ENCODE measurements around the gene TASL. TPM values are rescaled to one million over a fixed set of nuclear protein-coding genes. Genes with fewer than 3 reads are reported as not detected.

Gene TASL
- total and polyA plus RNA-seq, 9 of the 15 experiments (the other 6 are each of a cell fraction or from before 2014, with no cell fraction given) = 0.07 to 0.09 TPM; not detected in 7

- DNase-seq (ENCODE audit: extremely low read depth in 1 of 4, low spot score in 3 of 4) = peak in 3 of 4 experiments; percentile 17 to 21 (median 18)
- in situ Hi-C loops (cut with MboI) = loop anchor here (5.0 kb wide), 1 partner anchor 147 kb away; no protein-coding TSS in a partner anchor
- BruUV-seq (replicated peaks) = no TSS peak
- ATAC-seq = no peak
- H3K27me3 ChIP-seq (ENCODE audit: control insufficient read depth in 2 of 2, insufficient read depth in 2 of 2, low read length in 2 of 2) = no peaks in the 10 kb centered on the region
- 13% methylated on average over 1 of the region's 1 CpG for whole genome bisulfite sequencing (ENCODE audit: insufficient coverage, low coverage, missing lambda C conversion rate)
- H3K9me1 ChIP-seq (ENCODE audit: control insufficient read depth, insufficient read depth, low read length) = no peaks in the 10 kb centered on the region
- no peak overlapping the region for H3K9ac ChIP-seq (ENCODE audit: insufficient read depth in 1 of 2, low read depth in 2 of 2, low read length in 2 of 2)
- no peak overlapping the region for H3K4me3 ChIP-seq
- intact Hi-C loops (cut with micrococcal nuclease) = loop anchor here (1.0 to 2.0 kb wide), 2 partner anchors 48 to 143 kb away; no protein-coding TSS in a partner anchor
- FAIRE-seq = peak; percentile 51
- no peak overlapping the region for H3K4me2 ChIP-seq (ENCODE audit: insufficient read depth, low read length)
- H3K36me3 ChIP-seq (ENCODE audit: control insufficient read depth, insufficient read depth, low read length) = no peaks in the 10 kb centered on the region
- H3K4me1 ChIP-seq (replicated peaks in 1 of 2; ENCODE audit: control insufficient read depth in 2 of 2, insufficient read depth in 2 of 2, low read length in 2 of 2) = no peaks in the 10 kb centered on the region
- no peaks in the 10 kb centered on the region for H4K20me1 ChIP-seq (replicated peaks; ENCODE audit: control insufficient read depth, insufficient read depth, low read length)
- no peak overlapping the region for H2AFZ ChIP-seq (ENCODE audit: low read depth, low read length)
- H3K27ac ChIP-seq (ENCODE audit: extremely low read depth, low read depth, low read length) = no peak overlapping the region
- no peaks in the 10 kb centered on the region for H3K9me3 ChIP-seq (replicated peaks; ENCODE audit: control insufficient read depth, insufficient read depth, low read depth, low read length)
- POLR2A ChIA-PET = no interaction called here
- no peaks in the 10 kb centered on the region for H3K79me2 ChIP-seq (ENCODE audit: control insufficient read depth, insufficient read depth, low read length)
- CTCF ChIA-PET (ENCODE audit: low intra/inter-chr PET ratio) = interaction anchor here (2.0 kb wide), 1 partner anchor 142 kb away, joined by 6 read pairs; no protein-coding TSS in a partner anchor
- peak; percentile 39 to 49 for TF ChIP-seq RAD21 (CRISPR knock-in tag; conservative IDR thresholded peaks at IDR 0.05 in 1 of 2, IDR thresholded peaks at IDR 0.05 in 1 of 2)
- no peak for TF ChIP-seq CEBPG (CRISPR knock-in tag; IDR thresholded peaks at IDR 0.05)
- no peak for TF ChIP-seq CEBPG (tag; conservative IDR thresholded peaks at IDR 0.05 in 1 of 2, IDR thresholded peaks at IDR 0.05 in 1 of 2)
- TF ChIP-seq NR2C1 (IDR thresholded peaks at IDR 0.05) = no peak
- no peak for TF ChIP-seq NR2C1 (tag; IDR thresholded peaks at IDR 0.05)
- TF ChIP-seq REST (IDR thresholded peaks at IDR 0.05; ENCODE audit: borderline replicate concordance) = 0 out of 2 replicates have a peak, but pooled peaks have one; percentile 6
- no peak for TF ChIP-seq REST (CRISPR knock-in tag; IDR thresholded peaks at IDR 0.05; ENCODE audit: low read depth)
- no peak for TF ChIP-seq RFX1 (IDR thresholded peaks at IDR 0.05)
- no peak for TF ChIP-seq E2F5 (CRISPR knock-in tag; IDR thresholded peaks at IDR 0.05)
- no peak for TF ChIP-seq BACH1 (tag; IDR thresholded peaks at IDR 0.05)
- no peak for TF ChIP-seq HMBOX1 (IDR thresholded peaks at IDR 0.05)
- no peak for TF ChIP-seq ZNF282 (CRISPR knock-in tag; IDR thresholded peaks at IDR 0.05)
Observed at GRCh38 chrX:30570505-30570904, 7.1 kb downstream of the TASL start.

Measured in K562 (cell line).